Lower lobe of right lung (tissue), 2 donors: Measurements from ENCODE around the gene OVOL1. TPM values are rescaled to one million over a fixed set of nuclear protein-coding genes. Genes with fewer than 3 reads are reported as not detected.

Experiments used
- ATAC-seq, 2 donors: fragments of 200-7000 bp; cut with Tn5 transposase; one replicate each; pipeline ENCODE4 v1.9.1; 2020 to 2022; ENCODE audit warnings: mild to moderate bottlenecking in 2 of 2, moderate library complexity in 2 of 2
- DNase-seq: peaks from one replicate; pipeline ENCODE4 v3.0.0-alpha.2; 2020
- H3K27ac ChIP-seq: fragments of 200-600 bp; one replicate; pipeline ENCODE4 v1.8.0; 2022
- H3K27me3 ChIP-seq: fragments of 200-600 bp; one replicate; pipeline ENCODE4 v1.8.0; 2022; ENCODE audit warnings: low read depth
- H3K36me3 ChIP-seq: fragments of 200-600 bp; one replicate; pipeline ENCODE4 v1.8.0; 2022; ENCODE audit warnings: mild to moderate bottlenecking
- H3K4me1 ChIP-seq: fragments of 200-600 bp; one replicate; pipeline ENCODE4 v1.8.0; 2022
- H3K4me3 ChIP-seq: fragments of 200-600 bp; one replicate; pipeline ENCODE4 v1.8.0; 2022; ENCODE audit warnings: mild to moderate bottlenecking
- H3K9me3 ChIP-seq: fragments of 200-600 bp; one replicate; pipeline ENCODE4 v1.8.0; 2022
- CTCF ChIP-seq: fragments of 200-600 bp; IDR thresholded peaks from one replicate; pipeline ENCODE4 v1.8.0; 2022; ENCODE audit warnings: antibody characterized with exemption, mild to moderate bottlenecking
- intact Hi-C: fragments of 100-400 bp; cut with DNase I; formaldehyde crosslinking; loops from one replicate; pipeline ENCODE4 v1.11.0; 2022
- total RNA-seq: library from RNA; stranded (reverse); fragmentation: NEBNext Ultra II Directional; extraction: Animal tissue kit (Norgen Biotek cat#: 25700); gene quantifications from one replicate; pipeline ENCODE4 v1.2.1, GENCODE V29; 2021
- donor health status: DM: no; HTN: yes; CAD: no; lungs with severe emphysema.

Gene OVOL1
- total RNA-seq, 1 donor from 2014 or later: 0.89 TPM

GRCh38 chr11:65802841-65803240 lies 16.0 kb downstream of the OVOL1 start:
- ATAC-seq (no peak), DNase-seq (no peak)
- intact Hi-C loops: no loop called here
- Histone ChIP-seq H3K9me3 (no peaks in the 10 kb centered on the region), H3K27ac (no peak overlapping the region), H3K27me3 (peaks cover 61% of the 10 kb centered on the region), H3K4me1 (peaks cover 14% of the 10 kb centered on the region), H3K36me3 (no peaks in the 10 kb centered on the region), H3K4me3 (no peak overlapping the region)
- no peak for TF ChIP-seq CTCF

- ATAC-seq (peak in 1 of 2 donors; percentile 13), DNase-seq (no peak)
- Histone ChIP-seq H3K27me3 (peaks cover 58% of the 10 kb centered on the region), H3K36me3 (no peaks in the 10 kb centered on the region), H3K4me3 (no peak overlapping the region), H3K27ac (no peak overlapping the region), H3K4me1 (peaks cover 14% of the 10 kb centered on the region), H3K9me3 (no peaks in the 10 kb centered on the region)
- intact Hi-C loops: no loop called here
- no peak for TF ChIP-seq CTCF
These were observed 17.1 kb downstream of the OVOL1 start for GRCh38 chr11:65803797-65804492.

GRCh38 chr11:65806979-65807378 lies 20.1 kb downstream of the OVOL1 start:
- DNase-seq (no peak), ATAC-seq (no peak)
- H3K27ac ChIP-seq: no peak overlapping the region
- H3K4me1 ChIP-seq: peaks cover 14% of the 10 kb centered on the region
- H3K4me3 ChIP-seq: no peak overlapping the region
- H3K36me3 ChIP-seq: no peaks in the 10 kb centered on the region
- peaks cover 34% of the 10 kb centered on the region for H3K27me3 ChIP-seq
- no peak for TF ChIP-seq CTCF
- no peaks in the 10 kb centered on the region for H3K9me3 ChIP-seq
- intact Hi-C loops: no loop called here

- TF ChIP-seq CTCF: no peak
- intact Hi-C loops: no loop called here
- no peak overlapping the region for H3K4me3 ChIP-seq
- peaks cover 6% of the 10 kb centered on the region for H3K4me1 ChIP-seq
- H3K27me3 ChIP-seq: peaks cover 19% of the 10 kb centered on the region
- H3K9me3 ChIP-seq: no peaks in the 10 kb centered on the region
- ATAC-seq: no peak
- peak; percentile 41 for DNase-seq
- no peaks in the 10 kb centered on the region for H3K36me3 ChIP-seq
- no peak overlapping the region for H3K27ac ChIP-seq
These were observed 22.0 kb downstream of the OVOL1 start for GRCh38 chr11:65808744-65809341.

- Histone ChIP-seq H3K27ac (no peak overlapping the region), H3K36me3 (no peaks in the 10 kb centered on the region), H3K9me3 (no peaks in the 10 kb centered on the region), H3K4me3 (no peak overlapping the region), H3K27me3 (peaks cover 13% of the 10 kb centered on the region), H3K4me1 (peaks cover 5% of the 10 kb centered on the region)
- ATAC-seq (no peak), DNase-seq (peak; percentile 28)
- TF ChIP-seq CTCF: no peak
- intact Hi-C loops: no loop called here
These were observed 22.6 kb downstream of the OVOL1 start for GRCh38 chr11:65809496-65809895.
